Ovary (tissue), 3 donors: ENCODE results near the gene PTMS.

Source experiments
- EP300 ChIP-seq: sonication (generic); formaldehyde crosslinking; IDR thresholded peaks from one replicate; pipeline ENCODE4 v1.6.1; 2017; ENCODE audit warnings: antibody characterized with exemption
- POLR2A ChIP-seq: fragments of 450-650 bp; IDR thresholded peaks from one replicate; pipeline ENCODE4 v1.6.1; 2017; ENCODE audit warnings: antibody characterized with exemption, mild to moderate bottlenecking, moderate library complexity
- TF ChIP-seq, protein P1 (sequence below), 3 donors: fragments of 450-650 bp in 2 of 3; fragments of 200-600 bp in 1 of 3; IDR thresholded peaks; one replicate each; pipeline versions ENCODE4 v1.5.1 to v1.8.0; 2016 to 2022; ENCODE audit warnings: antibody characterized with exemption in 3 of 3, mild to moderate bottlenecking in 1 of 3
- donor health status: DM: no; HTN: no; CAD: no.

- TF ChIP-seq POLR2A (no peak), EP300 (no peak)
- TF ChIP-seq, protein P1, sequence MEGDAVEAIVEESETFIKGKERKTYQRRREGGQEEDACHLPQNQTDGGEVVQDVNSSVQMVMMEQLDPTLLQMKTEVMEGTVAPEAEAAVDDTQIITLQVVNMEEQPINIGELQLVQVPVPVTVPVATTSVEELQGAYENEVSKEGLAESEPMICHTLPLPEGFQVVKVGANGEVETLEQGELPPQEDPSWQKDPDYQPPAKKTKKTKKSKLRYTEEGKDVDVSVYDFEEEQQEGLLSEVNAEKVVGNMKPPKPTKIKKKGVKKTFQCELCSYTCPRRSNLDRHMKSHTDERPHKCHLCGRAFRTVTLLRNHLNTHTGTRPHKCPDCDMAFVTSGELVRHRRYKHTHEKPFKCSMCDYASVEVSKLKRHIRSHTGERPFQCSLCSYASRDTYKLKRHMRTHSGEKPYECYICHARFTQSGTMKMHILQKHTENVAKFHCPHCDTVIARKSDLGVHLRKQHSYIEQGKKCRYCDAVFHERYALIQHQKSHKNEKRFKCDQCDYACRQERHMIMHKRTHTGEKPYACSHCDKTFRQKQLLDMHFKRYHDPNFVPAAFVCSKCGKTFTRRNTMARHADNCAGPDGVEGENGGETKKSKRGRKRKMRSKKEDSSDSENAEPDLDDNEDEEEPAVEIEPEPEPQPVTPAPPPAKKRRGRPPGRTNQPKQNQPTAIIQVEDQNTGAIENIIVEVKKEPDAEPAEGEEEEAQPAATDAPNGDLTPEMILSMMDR (IDR thresholded peaks at IDR 0.05) = no peak
Observed at GRCh38 chr12:6778217-6778573, 12.0 kb downstream of the PTMS start.
